Femur (tissue), 1 donor: Measurements from ENCODE around the gene MIEN1.
"Not testable (repeated sequence)": the region's sequence is repeated elsewhere in the genome, so short reads cannot be mapped to it uniquely, and the experiment has no call there.

Source experiments
- DNase-seq: peaks from one replicate; pipeline ENCODE4 v3.0.0-alpha.2; 2017

MIEN1 gene, protein sequence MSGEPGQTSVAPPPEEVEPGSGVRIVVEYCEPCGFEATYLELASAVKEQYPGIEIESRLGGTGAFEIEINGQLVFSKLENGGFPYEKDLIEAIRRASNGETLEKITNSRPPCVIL

DNA sequence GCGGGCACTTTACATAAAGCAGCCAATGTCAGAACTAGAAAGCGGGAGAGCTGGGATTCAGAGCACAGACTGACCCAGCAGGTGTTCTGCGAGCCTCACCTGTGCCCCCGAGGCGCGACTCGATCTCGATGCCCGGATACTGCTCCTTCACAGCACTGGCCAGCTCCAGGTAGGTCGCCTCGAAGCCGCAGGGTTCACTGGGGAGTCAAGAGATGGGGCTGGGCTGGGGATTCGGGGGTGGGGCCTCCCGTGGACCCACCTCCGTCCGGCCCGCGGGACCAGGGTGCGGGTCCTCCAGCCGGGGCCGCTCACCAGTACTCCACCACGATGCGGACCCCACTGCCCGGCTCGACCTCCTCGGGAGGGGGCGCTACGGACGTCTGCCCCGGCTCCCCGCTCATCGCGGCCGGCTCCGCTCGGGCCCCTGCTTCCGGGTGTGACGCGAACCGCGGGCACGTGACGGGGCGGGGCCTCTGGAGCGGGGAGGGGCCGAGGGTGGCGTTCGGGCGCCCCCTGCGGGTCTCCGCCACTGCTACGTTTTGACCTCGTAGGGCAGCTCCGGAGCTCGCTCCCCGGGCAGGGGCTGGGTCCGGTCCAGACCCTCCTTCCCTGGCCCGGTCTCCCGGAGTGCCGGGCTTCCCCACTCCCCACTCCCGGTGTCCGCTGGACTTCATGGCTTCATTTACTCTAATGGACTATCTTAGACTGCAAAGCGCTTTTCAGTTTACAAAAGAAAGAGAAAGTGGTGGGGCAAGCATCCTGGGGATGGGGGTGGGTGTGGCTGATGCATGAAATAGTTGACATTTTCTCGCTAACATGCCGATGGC, at the start of gene MIEN1:
MIEN1 (minus strand) TSS at position 438 of the 827 bp plus-strand sequence; CDS start at position 401, 37 bp downstream.
- DNase-seq, result peak; percentile 94

- no peak for DNase-seq
Measured at GRCh38 chr17:39777534-39778365, 47.4 kb upstream of the MIEN1 start.

- DNase-seq, result no peak
Measured at GRCh38 chr17:39776252-39776651, 45.9 kb upstream of the MIEN1 start.

DNA sequence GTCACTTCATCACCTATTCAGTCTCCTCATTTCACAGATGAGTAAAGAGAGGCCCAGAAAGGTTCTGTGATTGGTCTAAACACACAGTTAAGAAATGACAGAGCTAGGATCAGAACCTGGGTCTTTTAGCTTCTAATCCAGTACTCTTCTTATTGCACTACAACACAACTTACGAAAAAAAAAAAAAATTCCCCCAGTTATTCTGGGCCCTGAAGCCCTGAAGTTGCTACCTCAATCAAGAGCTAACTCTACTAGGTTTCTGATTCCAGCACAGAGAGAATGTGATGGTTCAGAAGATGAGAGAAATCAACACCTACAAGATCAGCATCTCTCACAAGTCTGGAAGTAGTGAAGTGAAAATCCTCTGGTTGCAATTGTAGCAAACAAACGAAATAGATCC, 44.7 kb upstream of the MIEN1 start:
- no peak for DNase-seq

DNA sequence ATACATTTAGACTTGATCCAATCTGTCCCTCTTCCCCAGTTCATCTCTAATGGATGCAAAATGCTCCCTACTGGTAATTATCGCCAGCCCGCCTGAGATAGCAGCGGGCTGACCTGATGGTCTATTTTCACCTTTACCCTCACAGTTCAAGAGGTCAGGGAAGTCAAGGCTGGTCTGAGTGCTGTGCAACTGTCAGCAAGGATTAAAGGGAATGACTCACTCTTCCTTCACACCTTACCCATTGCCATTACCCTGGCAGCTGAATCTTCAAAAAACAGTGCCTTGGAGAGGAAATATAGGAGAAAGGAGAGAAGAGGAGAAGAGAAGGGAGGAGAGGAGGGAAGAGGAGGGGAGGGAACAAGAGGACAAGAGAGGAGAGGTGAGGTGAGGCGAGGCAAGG, 43.7 kb upstream of the MIEN1 start:
- no peak for DNase-seq

DNA sequence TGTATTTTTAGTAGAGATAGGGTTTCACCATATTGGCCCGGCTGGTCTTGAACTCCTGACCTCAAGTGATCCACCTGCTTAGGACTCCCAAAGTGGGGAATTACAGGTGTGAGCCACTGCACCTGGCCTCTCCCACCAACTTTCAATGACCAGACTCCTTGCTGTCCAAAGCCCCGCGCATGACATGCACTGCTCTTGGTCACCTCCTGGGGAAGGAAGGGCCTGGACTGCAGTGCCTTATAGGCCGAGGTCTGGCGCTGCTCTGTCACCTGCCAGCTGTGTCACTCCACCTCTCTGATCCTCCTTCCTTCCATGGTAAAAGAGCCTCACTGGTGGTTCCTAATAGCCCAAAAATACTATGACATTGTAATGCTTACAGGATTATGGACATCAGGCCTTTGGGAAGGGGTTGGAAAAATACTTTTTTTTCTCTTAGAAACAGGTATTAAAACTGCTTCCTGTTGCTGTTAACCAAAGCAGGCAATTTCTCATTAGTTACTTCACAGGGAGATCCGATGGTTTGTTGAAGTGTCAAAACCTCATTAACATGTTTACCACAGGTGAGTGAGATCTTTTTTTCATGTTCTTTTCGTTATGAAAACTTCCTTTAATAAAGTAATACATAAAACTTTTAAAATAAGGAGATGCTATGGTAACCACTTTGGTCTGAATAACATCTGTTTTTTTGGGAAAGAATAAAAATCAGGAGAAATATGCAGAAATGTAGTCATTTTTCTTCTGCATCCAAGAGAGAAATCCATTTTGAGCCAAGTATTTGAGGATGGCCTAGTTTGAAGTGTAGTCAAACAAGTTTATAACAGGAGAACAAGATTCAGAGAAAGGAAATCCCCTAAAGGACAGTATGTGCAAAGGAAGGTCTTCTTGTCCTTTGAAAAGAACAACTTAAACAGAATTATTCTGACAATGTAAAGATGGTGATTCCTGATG, 42.9 kb upstream of the MIEN1 start:
- no peak for DNase-seq

GRCh38 chr17:39772415-39772814, 42.1 kb upstream of the MIEN1 start:
- DNase-seq, result no peak

DNA sequence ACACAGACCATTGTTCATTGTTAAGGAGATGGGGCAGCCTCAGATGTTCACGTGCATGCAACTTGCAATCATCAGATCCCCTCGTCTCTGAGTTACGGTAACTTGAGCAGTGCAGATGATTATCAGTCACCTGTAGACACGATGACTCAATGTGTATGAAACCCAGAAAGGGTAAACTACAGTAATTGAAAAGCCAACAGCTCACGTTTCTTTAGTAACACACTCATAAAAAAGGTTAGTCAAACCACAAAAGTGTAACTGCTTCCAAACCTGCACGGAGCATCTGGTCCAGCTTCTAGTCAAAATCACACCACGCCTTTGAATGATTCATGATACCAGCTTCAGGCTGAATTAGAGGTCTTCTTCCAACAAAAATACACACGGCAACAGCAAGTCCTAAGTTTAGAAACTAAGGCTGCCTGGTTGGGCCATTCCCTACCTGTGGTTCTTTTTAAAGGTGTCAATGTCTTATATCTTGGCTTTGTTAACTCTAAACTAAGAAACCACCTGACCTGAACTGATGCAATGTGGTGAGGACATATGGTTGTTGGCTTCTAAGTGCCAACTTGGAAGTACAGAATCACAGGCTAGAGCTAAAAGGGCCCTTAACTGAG, 39.7 kb upstream of the MIEN1 start:
- no peak for DNase-seq

GRCh38 chr17:39767147-39767546, 36.8 kb upstream of the MIEN1 start:
- no peak for DNase-seq

DNA sequence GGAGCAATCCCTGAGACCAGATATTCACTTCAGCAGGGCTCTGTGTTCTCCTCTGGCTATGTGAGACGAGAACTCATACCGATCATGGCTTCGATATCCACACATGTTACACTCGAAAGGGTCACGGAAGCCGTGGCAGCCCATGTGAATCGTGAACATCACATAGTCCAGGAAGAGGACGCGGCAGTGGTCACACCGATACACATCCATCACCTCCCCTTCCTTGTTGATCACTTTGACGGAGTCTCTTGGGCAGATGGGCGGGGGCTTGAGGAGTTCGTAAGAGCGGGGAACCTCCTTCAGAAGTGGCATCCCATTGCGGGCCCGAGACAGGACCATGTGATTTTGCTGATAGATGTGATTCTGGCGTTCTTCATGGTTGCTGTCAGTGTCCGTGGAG, 35.4 kb upstream of the MIEN1 start:
- no peak for DNase-seq

DNA sequence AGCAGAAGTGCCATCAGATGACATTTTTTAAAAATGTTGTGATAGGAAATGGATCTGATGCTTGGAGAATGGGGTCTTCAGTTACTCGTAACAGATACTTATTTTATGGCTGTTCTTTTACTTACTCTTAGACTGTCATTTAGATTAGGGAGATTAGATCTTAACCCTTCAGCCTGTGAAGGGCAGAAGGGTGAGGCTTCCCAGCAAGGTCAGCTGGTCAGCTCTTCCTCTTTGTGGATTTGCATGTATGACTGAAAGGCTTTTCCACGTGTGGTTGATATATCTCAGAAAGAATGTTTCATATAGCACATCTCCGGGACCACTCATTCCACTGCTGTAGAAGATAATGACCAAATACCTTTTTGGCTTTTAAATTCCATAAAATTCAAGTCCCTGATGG, 34.8 kb upstream of the MIEN1 start:
- DNase-seq, result no peak

- DNase-seq, result not testable (repeated sequence)
Measured at GRCh38 chr17:39764171-39764570, 33.8 kb upstream of the MIEN1 start.

GRCh38 chr17:39763051-39763820, 32.9 kb upstream of the MIEN1 start:
- no peak for DNase-seq

DNA sequence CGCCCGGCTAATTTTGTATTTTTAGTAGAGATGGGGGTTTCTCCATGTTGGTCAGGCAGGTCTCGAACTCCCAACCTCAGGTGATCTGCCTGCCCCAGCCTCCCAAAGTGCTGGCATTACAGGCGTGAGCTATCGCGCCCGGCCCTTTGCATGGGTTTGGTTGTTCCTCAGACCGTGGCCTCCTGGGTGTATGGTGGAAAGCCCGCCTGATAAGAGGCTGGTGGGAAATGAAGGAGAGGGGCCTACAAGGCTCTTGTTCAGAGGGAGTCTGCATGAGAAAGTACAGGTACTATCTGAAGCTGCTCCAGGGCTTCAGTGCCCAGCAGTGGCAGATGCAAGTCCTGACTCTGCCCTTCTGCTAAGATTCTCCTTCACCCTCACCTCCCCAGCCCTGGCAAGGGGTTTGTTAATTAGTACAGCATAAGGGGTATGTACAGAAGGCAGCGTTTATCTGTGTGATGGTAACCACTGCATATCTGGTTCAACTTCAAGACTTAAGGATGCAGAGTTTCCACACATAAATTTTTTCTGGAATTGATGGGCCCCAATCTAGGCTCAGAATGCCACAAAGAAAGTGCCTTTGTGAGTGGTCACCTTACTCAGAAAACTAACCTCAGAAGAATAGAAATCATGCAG, 31.6 kb upstream of the MIEN1 start:
- DNase-seq, result no peak

DNA sequence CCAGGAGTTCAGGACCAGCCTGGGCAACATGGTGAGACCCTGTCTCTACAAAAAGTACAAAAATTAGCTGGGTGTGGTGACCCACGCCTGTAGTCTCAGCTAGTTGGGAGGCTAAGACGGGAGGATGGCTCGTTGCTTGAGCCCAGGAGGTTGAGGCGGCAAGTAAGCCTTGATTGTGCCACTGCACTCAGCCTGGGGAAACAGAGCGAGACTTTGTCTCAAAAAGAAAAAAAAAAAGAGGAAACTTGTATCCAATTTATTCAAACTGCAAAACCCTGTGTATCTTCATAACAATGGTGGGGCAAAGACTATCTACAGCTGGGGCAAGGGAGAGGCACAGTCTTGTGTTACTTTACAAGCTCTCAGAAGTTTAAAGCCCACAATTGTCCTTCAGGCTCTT, 28.9 kb upstream of the MIEN1 start:
- DNase-seq, result no peak

GRCh38 chr17:39757931-39758873, 27.9 kb upstream of the MIEN1 start:
- peak; percentile 57 for DNase-seq

GRCh38 chr17:39757176-39757662, 26.9 kb upstream of the MIEN1 start:
- no peak for DNase-seq

- no peak for DNase-seq
Measured at GRCh38 chr17:39756380-39757079, 26.2 kb upstream of the MIEN1 start.
